HUES64 (cell line): ENCODE data around the gene PCDH8. TPM values are rescaled to one million over a fixed set of nuclear protein-coding genes. Genes with fewer than 3 reads are reported as not detected.

Experiments
- H3K27ac ChIP-seq: 2 replicates; pipeline ENCODE4 v1.7.0; 2013; ENCODE audit warnings: low read depth, low read length, inconsistent platforms
- H3K27me3 ChIP-seq: 2 replicates; pipeline ENCODE4 v1.6.1; 2013; ENCODE audit warnings: mild to moderate bottlenecking, low read length; ENCODE audit not compliant: insufficient read depth
- H3K36me3 ChIP-seq: 2 replicates; pipeline ENCODE4 v1.6.1; 2013; ENCODE audit warnings: mild to moderate bottlenecking, low read length; ENCODE audit not compliant: insufficient read depth
- H3K4me1 ChIP-seq: 2 replicates; pipeline ENCODE4 v1.6.1; 2013; ENCODE audit warnings: mild to moderate bottlenecking, low read length, moderate library complexity; ENCODE audit not compliant: insufficient read depth
- H3K4me3 ChIP-seq: 2 replicates; pipeline ENCODE4 v1.5.1; 2013; ENCODE audit warnings: mild to moderate bottlenecking, low read length, moderate library complexity
- H3K9ac ChIP-seq: 2 replicates; pipeline ENCODE4 v1.6.1; 2013; ENCODE audit warnings: mild to moderate bottlenecking, low read depth, low read length
- H3K9me3 ChIP-seq: 2 replicates; pipeline ENCODE4 v1.6.1; 2013; ENCODE audit warnings: low read depth, low read length; ENCODE audit not compliant: insufficient read depth
- WGBS: fragments of 150-250, 120-280 bp; methylation state at CpG from one replicate; pipeline ENCODE4 v1.1.7; 2013; ENCODE audit warnings: missing lambda C conversion rate; 5-methylcytosine and 5-hydroxymethylcytosine counted together
- polyA plus RNA-seq, 2 experiments: library from polyadenylated mRNA; stranded (reverse); fragments of 50-300 nt; gene quantifications; one replicate each; pipeline ENCODE4 v1.2.3, GENCODE V29; 2013

The PCDH8 gene
- 4.3 TPM for polyA plus RNA-seq (2013, experiment 1 of 2)
- polyA plus RNA-seq (2013, experiment 2 of 2): 6.9 TPM

- Histone ChIP-seq H3K36me3 (no peaks in the 10 kb centered on the region), H3K27ac (no peak within 1 kb of the TSS), H3K4me1 (peaks cover 26% of the 10 kb centered on the region), H3K9ac (no peak within 1 kb of the TSS), H3K4me3 (peak within 1 kb of the TSS; percentile 74), H3K27me3 (peaks cover 71% of the 10 kb centered on the region), H3K9me3 (no peaks in the 10 kb centered on the region)
- WGBS: 1% methylated on average over 41 of the region's 41 CpGs
Measured at GRCh38 chr13:52848455-52849195, at the start of gene PCDH8. Gene PCDH8, minus strand, starts transcription at chr13:52848640. Its CDS starts 204 bp downstream, at chr13:52848436.

DNA sequence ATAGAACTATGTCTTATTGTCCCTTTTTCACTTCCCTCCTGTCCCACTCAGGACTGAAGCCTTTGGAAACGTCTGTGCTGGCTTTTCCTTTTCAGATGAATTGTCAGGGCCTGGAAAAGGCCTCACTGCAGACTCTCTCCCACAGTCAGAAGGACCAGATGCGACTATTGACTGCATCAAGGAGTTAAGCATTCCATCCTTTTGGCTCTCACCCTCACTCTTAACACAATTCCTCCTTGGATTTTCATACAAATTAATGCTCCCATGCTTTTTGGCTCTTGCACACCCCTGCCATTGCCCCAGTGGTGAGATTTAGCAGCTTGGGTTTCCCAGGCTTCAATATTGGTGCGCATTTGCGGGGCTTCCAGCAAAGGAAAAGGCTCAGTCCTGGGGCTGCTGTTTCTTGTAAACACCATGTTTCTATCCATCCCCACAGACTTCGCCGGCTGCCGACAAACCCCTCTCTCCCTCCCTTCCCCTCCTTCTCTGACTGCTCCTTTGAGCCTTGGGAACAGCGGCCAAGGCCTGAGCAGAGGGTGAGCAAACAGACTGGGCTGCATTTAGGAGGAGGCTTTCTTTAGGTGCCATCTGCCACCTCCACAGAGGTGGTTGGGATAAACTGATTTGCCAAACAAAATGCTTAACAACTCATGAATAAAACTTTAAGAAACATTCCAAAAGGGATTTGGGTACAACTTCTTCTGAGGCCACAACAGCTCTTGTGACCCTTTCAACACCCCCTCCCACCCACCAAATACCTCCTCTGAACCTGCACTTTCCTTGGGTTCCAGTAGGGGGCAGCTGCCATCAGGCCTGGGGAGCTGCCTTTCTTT lies 48.6 kb upstream of the PCDH8 start:
- 43% methylated on average over 8 of the region's 8 CpGs for WGBS
- Histone ChIP-seq H3K27me3 (0 out of 2 replicates have a peak, but pooled peaks cover 7% of the 10 kb centered on the region), H3K9me3 (no peaks in the 10 kb centered on the region), H3K27ac (peak overlapping the region; percentile 33; the same call in 1 of the 2 replicates), H3K4me1 (peaks cover 18% of the 10 kb centered on the region), H3K9ac (no peak overlapping the region), H3K36me3 (no peaks in the 10 kb centered on the region), H3K4me3 (no peak overlapping the region)

DNA sequence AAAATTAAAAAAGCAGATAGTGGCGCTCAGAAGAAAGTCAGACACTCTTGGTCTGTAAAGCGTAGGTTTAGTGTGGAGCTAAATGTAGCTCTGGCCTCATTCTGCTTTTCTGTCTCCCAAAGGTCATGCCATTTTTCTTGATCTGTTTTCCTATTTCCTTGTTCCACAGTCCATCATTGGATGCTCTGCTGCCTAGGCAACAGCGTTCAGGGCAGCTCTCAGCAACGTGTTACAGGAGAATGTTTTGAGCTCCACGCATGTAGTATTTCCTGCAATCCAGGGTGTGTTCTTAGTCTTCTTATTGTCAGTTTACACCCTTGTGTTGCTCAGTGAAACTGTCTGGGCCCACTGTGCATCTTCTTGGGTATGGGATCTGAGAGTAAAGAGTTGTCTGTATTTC lies 46.0 kb upstream of the PCDH8 start:
- 96% methylated on average over 5 of the region's 5 CpGs for WGBS

DNA sequence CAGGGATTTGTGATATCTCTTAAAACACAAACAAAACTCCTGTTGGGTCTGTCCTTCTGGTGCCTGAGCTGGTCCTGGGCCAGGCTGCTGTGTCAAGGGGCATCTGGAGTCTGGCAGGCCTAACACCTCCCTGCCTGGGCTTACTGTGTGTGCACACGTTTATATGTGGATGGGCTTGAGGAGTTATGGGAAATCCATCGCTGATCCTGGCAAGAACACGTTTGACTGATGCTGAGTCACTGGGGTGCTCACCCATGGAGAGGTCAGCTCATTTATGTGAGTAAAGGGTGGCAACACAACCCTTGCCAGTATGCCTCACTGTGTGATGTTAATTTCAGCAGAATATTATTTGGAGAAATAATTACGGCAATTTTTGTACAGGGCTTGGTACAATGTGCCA lies 44.5 kb upstream of the PCDH8 start:
- 0 out of 2 replicates have a peak, but pooled peaks cover 11% of the 10 kb centered on the region for H3K27me3 ChIP-seq
- 93% methylated on average over 4 of the region's 4 CpGs for WGBS
- no peak overlapping the region for H3K27ac ChIP-seq
- no peaks in the 10 kb centered on the region for H3K9me3 ChIP-seq
- peaks cover 18% of the 10 kb centered on the region for H3K4me1 ChIP-seq
- no peak overlapping the region for H3K9ac ChIP-seq
- no peaks in the 10 kb centered on the region for H3K36me3 ChIP-seq
- H3K4me3 ChIP-seq: no peak overlapping the region

More for the DNA sequence above, 46.0 kb upstream of the PCDH8 start:
- no peak overlapping the region for H3K27ac ChIP-seq
- H3K9ac ChIP-seq: no peak overlapping the region
- H3K4me3 ChIP-seq: no peak overlapping the region
- 0 out of 2 replicates have a peak, but pooled peaks cover 7% of the 10 kb centered on the region for H3K27me3 ChIP-seq
- H3K9me3 ChIP-seq: no peaks in the 10 kb centered on the region
- no peaks in the 10 kb centered on the region for H3K36me3 ChIP-seq
- H3K4me1 ChIP-seq: peaks cover 18% of the 10 kb centered on the region

DNA sequence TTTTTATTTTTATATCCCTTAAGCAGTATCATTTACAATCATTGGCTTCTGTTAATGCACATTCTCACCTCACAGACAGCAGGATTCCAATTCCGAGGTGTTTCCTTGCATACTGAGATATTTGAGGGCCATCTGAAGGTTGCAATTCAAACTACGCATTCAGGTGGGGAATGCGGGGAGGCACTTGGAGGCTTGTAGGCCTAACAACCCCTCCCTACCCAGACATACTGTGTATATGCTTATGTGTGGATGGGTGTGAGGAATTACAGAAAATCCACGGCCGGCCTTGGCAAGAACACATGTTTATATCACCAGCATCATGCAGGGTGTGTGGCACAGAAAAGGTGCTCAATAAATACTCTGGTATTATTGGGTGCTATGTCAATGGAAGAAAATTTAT lies 43.3 kb upstream of the PCDH8 start:
- WGBS: 72% methylated on average over 3 of the region's 5 CpGs
- Histone ChIP-seq H3K27ac (no peak overlapping the region), H3K9me3 (no peaks in the 10 kb centered on the region), H3K27me3 (0 out of 2 replicates have a peak, but pooled peaks cover 11% of the 10 kb centered on the region), H3K4me3 (no peak overlapping the region), H3K36me3 (no peaks in the 10 kb centered on the region), H3K9ac (no peak overlapping the region), H3K4me1 (peaks cover 15% of the 10 kb centered on the region)

- Histone ChIP-seq H3K4me3 (no peak overlapping the region), H3K36me3 (no peaks in the 10 kb centered on the region), H3K27ac (no peak overlapping the region), H3K27me3 (peaks cover 24% of the 10 kb centered on the region), H3K9me3 (no peaks in the 10 kb centered on the region), H3K4me1 (peaks cover 29% of the 10 kb centered on the region), H3K9ac (no peak overlapping the region)
- 55% methylated on average over 1 of the region's 1 CpG for WGBS
Measured at GRCh38 chr13:52887165-52887564, 38.7 kb upstream of the PCDH8 start.

GRCh38 chr13:52885141-52885540 lies 36.7 kb upstream of the PCDH8 start:
- WGBS: 93% methylated on average over 4 of the region's 5 CpGs
- Histone ChIP-seq H3K4me3 (no peak overlapping the region), H3K27me3 (peaks cover 40% of the 10 kb centered on the region), H3K27ac (no peak overlapping the region), H3K9ac (no peak overlapping the region), H3K36me3 (no peaks in the 10 kb centered on the region), H3K4me1 (peaks cover 41% of the 10 kb centered on the region), H3K9me3 (no peaks in the 10 kb centered on the region)

GRCh38 chr13:52884429-52885010 lies 36.1 kb upstream of the PCDH8 start:
- WGBS: 88% methylated on average over 5 of the region's 7 CpGs

GRCh38 chr13:52882785-52883184 lies 34.3 kb upstream of the PCDH8 start:
- Histone ChIP-seq H3K27ac (no peak overlapping the region), H3K36me3 (no peaks in the 10 kb centered on the region), H3K4me1 (peaks cover 51% of the 10 kb centered on the region), H3K9ac (no peak overlapping the region), H3K9me3 (no peaks in the 10 kb centered on the region), H3K27me3 (peaks cover 57% of the 10 kb centered on the region), H3K4me3 (no peak overlapping the region)
- WGBS: 71% methylated on average over 2 of the region's 2 CpGs

More at GRCh38 chr13:52884429-52885010, 36.1 kb upstream of the PCDH8 start:
- Histone ChIP-seq H3K27me3 (peaks cover 46% of the 10 kb centered on the region), H3K9ac (no peak overlapping the region), H3K4me3 (no peak overlapping the region), H3K36me3 (no peaks in the 10 kb centered on the region), H3K27ac (no peak overlapping the region), H3K9me3 (no peaks in the 10 kb centered on the region), H3K4me1 (peaks cover 47% of the 10 kb centered on the region)

GRCh38 chr13:52879950-52880741 lies 31.7 kb upstream of the PCDH8 start:
- Histone ChIP-seq H3K9ac (no peak overlapping the region), H3K27ac (peak overlapping the region; percentile 85; the same call in 1 of the 2 replicates), H3K36me3 (no peaks in the 10 kb centered on the region), H3K27me3 (peaks cover 57% of the 10 kb centered on the region), H3K4me3 (peak overlapping the region; percentile 33), H3K4me1 (peaks cover 48% of the 10 kb centered on the region), H3K9me3 (peaks cover 2% of the 10 kb centered on the region; the same call in 1 of the 2 replicates)
- WGBS: 3% methylated on average over 6 of the region's 6 CpGs
